ENCODE measurements around the gene TC2N.

Gene TC2N

GRCh38 chr14:91861091-91861490, 6.2 kb downstream of the TC2N start:
- no peak overlapping the region for H3K27ac ChIP-seq (ENCODE audit: low read length)
- no peak overlapping the region for H2AFZ ChIP-seq (ENCODE audit: low read length)
- TF ChIP-seq CTCF (IDR thresholded peaks at IDR 0.05; ENCODE audit: low read length) (no peak), EZH2phosphoT487 (IDR thresholded peaks at IDR 0.05; ENCODE audit: low read length) (no peak), EZH2 (optimal IDR thresholded peaks at IDR 0.05; ENCODE audit: low read depth, low read length) (no peak)
- H3K4me3 ChIP-seq (ENCODE audit: low read length), result no peak overlapping the region
- no peak overlapping the region for H3K9ac ChIP-seq (ENCODE audit: low read length)
- H3K4me2 ChIP-seq (ENCODE audit: low read depth, low read length), result no peak overlapping the region
- H3K27me3 ChIP-seq (replicated peaks; ENCODE audit: insufficient read depth, low read length), result no peaks in the 10 kb centered on the region; the same call in 1 of the 2 replicates
- peaks cover 2% of the 10 kb centered on the region; the same call in 1 of the 2 replicates for H3F3A ChIP-seq (ENCODE audit: insufficient read depth, low read length)
- no peaks in the 10 kb centered on the region for H3K36me3 ChIP-seq (replicated peaks; ENCODE audit: insufficient read depth, low read length)
- H3K79me2 ChIP-seq (ENCODE audit: low read length), result no peaks in the 10 kb centered on the region
- H3K4me1 ChIP-seq (ENCODE audit: low read length), result no peaks in the 10 kb centered on the region
- no peaks in the 10 kb centered on the region for H4K20me1 ChIP-seq (ENCODE audit: insufficient read depth, low read length)
- DNase-seq, result no peak
- no peaks in the 10 kb centered on the region for H3K9me3 ChIP-seq (replicated peaks; ENCODE audit: insufficient read depth, low read length)
- H3K9me2 ChIP-seq (replicated peaks; ENCODE audit: insufficient read depth, low read length), result no peaks in the 10 kb centered on the region

- Histone ChIP-seq H3K27ac (ENCODE audit: low read length) (no peak overlapping the region), H4K20me1 (ENCODE audit: insufficient read depth, low read length) (no peaks in the 10 kb centered on the region), H3K36me3 (replicated peaks; ENCODE audit: insufficient read depth, low read length) (no peaks in the 10 kb centered on the region), H3K27me3 (replicated peaks; ENCODE audit: insufficient read depth, low read length) (no peaks in the 10 kb centered on the region; the same call in 1 of the 2 replicates), H2AFZ (ENCODE audit: low read length) (no peak overlapping the region), H3K9me3 (replicated peaks; ENCODE audit: insufficient read depth, low read length) (no peaks in the 10 kb centered on the region), H3K79me2 (ENCODE audit: low read length) (no peaks in the 10 kb centered on the region), H3F3A (ENCODE audit: insufficient read depth, low read length) (no peaks in the 10 kb centered on the region), H3K4me2 (ENCODE audit: low read depth, low read length) (no peak overlapping the region), H3K9ac (ENCODE audit: low read length) (no peak overlapping the region), H3K9me2 (replicated peaks; ENCODE audit: insufficient read depth, low read length) (no peaks in the 10 kb centered on the region), H3K4me1 (ENCODE audit: low read length) (no peaks in the 10 kb centered on the region), H3K4me3 (ENCODE audit: low read length) (no peak overlapping the region)
- no peak for DNase-seq
- TF ChIP-seq EZH2 (optimal IDR thresholded peaks at IDR 0.05; ENCODE audit: low read depth, low read length), result no peak
- TF ChIP-seq EZH2phosphoT487 (IDR thresholded peaks at IDR 0.05; ENCODE audit: low read length), result no peak
- TF ChIP-seq CTCF (IDR thresholded peaks at IDR 0.05; ENCODE audit: low read length), result no peak
Observed at GRCh38 chr14:91860238-91860637, 7.1 kb downstream of the TC2N start.

- Histone ChIP-seq H3K4me2 (ENCODE audit: low read depth, low read length) (no peak overlapping the region), H3K4me3 (ENCODE audit: low read length) (no peak overlapping the region), H3F3A (ENCODE audit: insufficient read depth, low read length) (no peaks in the 10 kb centered on the region), H3K9me3 (replicated peaks; ENCODE audit: insufficient read depth, low read length) (no peaks in the 10 kb centered on the region), H3K79me2 (ENCODE audit: low read length) (no peaks in the 10 kb centered on the region), H3K36me3 (replicated peaks; ENCODE audit: insufficient read depth, low read length) (no peaks in the 10 kb centered on the region), H4K20me1 (ENCODE audit: insufficient read depth, low read length) (no peaks in the 10 kb centered on the region), H3K9ac (ENCODE audit: low read length) (no peak overlapping the region), H3K27me3 (replicated peaks; ENCODE audit: insufficient read depth, low read length) (no peaks in the 10 kb centered on the region; the same call in 1 of the 2 replicates), H3K27ac (ENCODE audit: low read length) (no peak overlapping the region), H2AFZ (ENCODE audit: low read length) (no peak overlapping the region), H3K4me1 (ENCODE audit: low read length) (no peaks in the 10 kb centered on the region), H3K9me2 (replicated peaks; ENCODE audit: insufficient read depth, low read length) (no peaks in the 10 kb centered on the region)
- DNase-seq, result no peak
- no peak for TF ChIP-seq EZH2 (optimal IDR thresholded peaks at IDR 0.05; ENCODE audit: low read depth, low read length)
- TF ChIP-seq EZH2phosphoT487 (IDR thresholded peaks at IDR 0.05; ENCODE audit: low read length), result no peak
- no peak for TF ChIP-seq CTCF (IDR thresholded peaks at IDR 0.05; ENCODE audit: low read length)
Observed at GRCh38 chr14:91858536-91859275, 8.6 kb downstream of the TC2N start.

All from MM.1S (cell line).